SK-N-MC (cell line): Measurements from ENCODE around the gene GANAB.

Experiments used
- EZH2 ChIP-seq: fragments of 200-600 bp; sonication (generic); IDR thresholded peaks from one replicate; pipeline ENCODE4 v1.6.1; 2017; ENCODE audit warnings: antibody characterized with exemption
- POLR2AphosphoS5 ChIP-seq: IDR thresholded peaks from 2 replicates; pipeline ENCODE4 v1.6.1; 2012; ENCODE audit warnings: mild to moderate bottlenecking, low read depth, low read length, borderline replicate concordance

GRCh38 chr11:62602141-62603071, 44.0 kb downstream of the GANAB start:
- no peak for TF ChIP-seq POLR2AphosphoS5
- TF ChIP-seq EZH2, result no peak
